ENCODE measurements around the gene TYSND1.

Gene TYSND1

GRCh38 chr10:70098271-70098670 lies 48.2 kb downstream of the TYSND1 start:
- no peaks in the 10 kb centered on the region for H3K27me3 ChIP-seq
- H3K4me1 ChIP-seq: no peaks in the 10 kb centered on the region
- no peak for TF ChIP-seq Cebpa-rat (IDR thresholded peaks at IDR 0.05)
- H3K36me3 ChIP-seq: peaks cover 94% of the 10 kb centered on the region
- H4K20me1 ChIP-seq: no peaks in the 10 kb centered on the region
- H3K9ac ChIP-seq: no peak overlapping the region
- no peak overlapping the region for H3K4me2 ChIP-seq
- H3K9me3 ChIP-seq: 0 out of 2 replicates have a peak, but pooled peaks cover 5% of the 10 kb centered on the region
- H3K4me3 ChIP-seq: no peak overlapping the region
- H3K27ac ChIP-seq: no peak overlapping the region

- TF ChIP-seq Cebpa-rat (IDR thresholded peaks at IDR 0.05): no peak
- no peaks in the 10 kb centered on the region for H3K27me3 ChIP-seq
- H3K9me3 ChIP-seq: 0 out of 2 replicates have a peak, but pooled peaks cover 5% of the 10 kb centered on the region
- H3K9ac ChIP-seq: no peak overlapping the region
- H3K36me3 ChIP-seq: peaks cover 94% of the 10 kb centered on the region
- H3K4me2 ChIP-seq: no peak overlapping the region
- no peaks in the 10 kb centered on the region for H4K20me1 ChIP-seq
- no peak overlapping the region for H3K27ac ChIP-seq
- no peak overlapping the region for H3K4me3 ChIP-seq
- no peaks in the 10 kb centered on the region for H3K4me1 ChIP-seq
These were observed 49.0 kb downstream of the TYSND1 start for GRCh38 chr10:70097459-70097858.

GRCh38 chr10:70096705-70097420 lies 49.6 kb downstream of the TYSND1 start:
- TF ChIP-seq Cebpa-rat (IDR thresholded peaks at IDR 0.05): no peak
- no peaks in the 10 kb centered on the region for H3K27me3 ChIP-seq
- 0 out of 2 replicates have a peak, but pooled peaks cover 5% of the 10 kb centered on the region for H3K9me3 ChIP-seq
- no peak overlapping the region for H3K27ac ChIP-seq
- H3K9ac ChIP-seq: no peak overlapping the region
- no peaks in the 10 kb centered on the region for H4K20me1 ChIP-seq
- H3K4me1 ChIP-seq: no peaks in the 10 kb centered on the region
- H3K4me2 ChIP-seq: no peak overlapping the region
- H3K36me3 ChIP-seq: peaks cover 95% of the 10 kb centered on the region
- H3K4me3 ChIP-seq: no peak overlapping the region

GRCh38 chr10:70096016-70096704 lies 50.3 kb downstream of the TYSND1 start:
- Histone ChIP-seq H3K4me3 (no peak overlapping the region), H4K20me1 (no peaks in the 10 kb centered on the region), H3K27ac (no peak overlapping the region), H3K36me3 (peaks cover 95% of the 10 kb centered on the region), H3K27me3 (no peaks in the 10 kb centered on the region), H3K4me1 (no peaks in the 10 kb centered on the region), H3K9me3 (no peaks in the 10 kb centered on the region), H3K9ac (no peak overlapping the region), H3K4me2 (no peak overlapping the region)
- TF ChIP-seq Cebpa-rat (IDR thresholded peaks at IDR 0.05): no peak

GRCh38 chr10:70094250-70094649 lies 52.2 kb downstream of the TYSND1 start:
- Histone ChIP-seq H3K9ac (no peak overlapping the region), H3K9me3 (no peaks in the 10 kb centered on the region), H3K27me3 (no peaks in the 10 kb centered on the region), H3K4me3 (no peak overlapping the region), H3K36me3 (peaks cover 95% of the 10 kb centered on the region), H4K20me1 (no peaks in the 10 kb centered on the region), H3K4me1 (no peaks in the 10 kb centered on the region), H3K27ac (no peak overlapping the region), H3K4me2 (no peak overlapping the region)
- TF ChIP-seq Cebpa-rat (IDR thresholded peaks at IDR 0.05): no peak

- Histone ChIP-seq H4K20me1 (no peaks in the 10 kb centered on the region), H3K4me2 (no peak overlapping the region), H3K27me3 (no peaks in the 10 kb centered on the region), H3K9me3 (no peaks in the 10 kb centered on the region), H3K27ac (no peak overlapping the region), H3K4me1 (no peaks in the 10 kb centered on the region), H3K4me3 (no peak overlapping the region), H3K9ac (no peak overlapping the region), H3K36me3 (peaks cover 90% of the 10 kb centered on the region)
- TF ChIP-seq Cebpa-rat (IDR thresholded peaks at IDR 0.05): no peak
These were observed 53.1 kb downstream of the TYSND1 start for GRCh38 chr10:70093335-70093944.

GRCh38 chr10:70092389-70092718 lies 54.1 kb downstream of the TYSND1 start:
- Histone ChIP-seq H3K9me3 (no peaks in the 10 kb centered on the region), H3K4me3 (no peak overlapping the region), H4K20me1 (no peaks in the 10 kb centered on the region), H3K9ac (no peak overlapping the region), H3K27ac (no peak overlapping the region), H3K36me3 (peaks cover 85% of the 10 kb centered on the region), H3K4me1 (no peaks in the 10 kb centered on the region), H3K27me3 (no peaks in the 10 kb centered on the region), H3K4me2 (no peak overlapping the region)
- no peak for TF ChIP-seq Cebpa-rat (IDR thresholded peaks at IDR 0.05)

- no peaks in the 10 kb centered on the region for H3K4me1 ChIP-seq
- H3K27ac ChIP-seq: no peak overlapping the region
- no peaks in the 10 kb centered on the region for H3K27me3 ChIP-seq
- H3K36me3 ChIP-seq: peaks cover 85% of the 10 kb centered on the region
- H3K9me3 ChIP-seq: no peaks in the 10 kb centered on the region
- H3K9ac ChIP-seq: no peak overlapping the region
- TF ChIP-seq Cebpa-rat (IDR thresholded peaks at IDR 0.05): no peak
- no peak overlapping the region for H3K4me3 ChIP-seq
- no peak overlapping the region for H3K4me2 ChIP-seq
- no peaks in the 10 kb centered on the region for H4K20me1 ChIP-seq
These were observed 55.5 kb downstream of the TYSND1 start for GRCh38 chr10:70090951-70091350.

GRCh38 chr10:70090013-70090412 lies 56.5 kb downstream of the TYSND1 start:
- Histone ChIP-seq H3K4me2 (no peak overlapping the region), H3K27me3 (no peaks in the 10 kb centered on the region), H3K9me3 (no peaks in the 10 kb centered on the region), H4K20me1 (0 out of 2 replicates have a peak, but pooled peaks cover under 1% of the 10 kb centered on the region), H3K36me3 (peaks cover 78% of the 10 kb centered on the region), H3K27ac (no peak overlapping the region), H3K9ac (no peak overlapping the region), H3K4me1 (no peaks in the 10 kb centered on the region), H3K4me3 (no peak overlapping the region)
- TF ChIP-seq Cebpa-rat (IDR thresholded peaks at IDR 0.05): no peak

GRCh38 chr10:70088308-70088698 lies 58.2 kb downstream of the TYSND1 start:
- no peaks in the 10 kb centered on the region for H3K9me3 ChIP-seq
- H3K27ac ChIP-seq: no peak overlapping the region
- H4K20me1 ChIP-seq: peaks cover 14% of the 10 kb centered on the region; the same call in 1 of the 2 replicates
- peaks cover 74% of the 10 kb centered on the region for H3K36me3 ChIP-seq
- H3K4me3 ChIP-seq: no peak overlapping the region
- H3K4me2 ChIP-seq: no peak overlapping the region
- no peaks in the 10 kb centered on the region for H3K27me3 ChIP-seq
- no peak overlapping the region for H3K9ac ChIP-seq
- no peaks in the 10 kb centered on the region for H3K4me1 ChIP-seq
- TF ChIP-seq Cebpa-rat (IDR thresholded peaks at IDR 0.05): no peak
